ENCODE data around the gene SMARCB1.

- TF ChIP-seq CTCF (IDR thresholded peaks at IDR 0.05) = no peak
- no peak for TF ChIP-seq ZFX (IDR thresholded peaks at IDR 0.05; ENCODE audit: borderline replicate concordance)
Measured at GRCh38 chr22:23817146-23817545, 30.4 kb downstream of the SMARCB1 start.
